ENCODE results near the gene MPO.

MPO gene

GRCh38 chr17:58245428-58246103, 35.2 kb downstream of the MPO start:
- TF ChIP-seq, protein P1, sequence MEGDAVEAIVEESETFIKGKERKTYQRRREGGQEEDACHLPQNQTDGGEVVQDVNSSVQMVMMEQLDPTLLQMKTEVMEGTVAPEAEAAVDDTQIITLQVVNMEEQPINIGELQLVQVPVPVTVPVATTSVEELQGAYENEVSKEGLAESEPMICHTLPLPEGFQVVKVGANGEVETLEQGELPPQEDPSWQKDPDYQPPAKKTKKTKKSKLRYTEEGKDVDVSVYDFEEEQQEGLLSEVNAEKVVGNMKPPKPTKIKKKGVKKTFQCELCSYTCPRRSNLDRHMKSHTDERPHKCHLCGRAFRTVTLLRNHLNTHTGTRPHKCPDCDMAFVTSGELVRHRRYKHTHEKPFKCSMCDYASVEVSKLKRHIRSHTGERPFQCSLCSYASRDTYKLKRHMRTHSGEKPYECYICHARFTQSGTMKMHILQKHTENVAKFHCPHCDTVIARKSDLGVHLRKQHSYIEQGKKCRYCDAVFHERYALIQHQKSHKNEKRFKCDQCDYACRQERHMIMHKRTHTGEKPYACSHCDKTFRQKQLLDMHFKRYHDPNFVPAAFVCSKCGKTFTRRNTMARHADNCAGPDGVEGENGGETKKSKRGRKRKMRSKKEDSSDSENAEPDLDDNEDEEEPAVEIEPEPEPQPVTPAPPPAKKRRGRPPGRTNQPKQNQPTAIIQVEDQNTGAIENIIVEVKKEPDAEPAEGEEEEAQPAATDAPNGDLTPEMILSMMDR (IDR thresholded peaks at IDR 0.05; ENCODE audit: extremely low read depth, insufficient read depth, missing control alignments) = no peak
- DNase-seq (ENCODE audit: low spot score) = no peak
- in situ Hi-C loops (cut with MboI; ENCODE audit: low pct_unique_long_range_greater_than_20kb, low sequenced_read_pairs, unreplicated experiment) = no loop called here

GRCh38 chr17:58244963-58245362, 35.8 kb downstream of the MPO start:
- TF ChIP-seq, protein P1 (IDR thresholded peaks at IDR 0.05; ENCODE audit: extremely low read depth, insufficient read depth, missing control alignments) = no peak
- no peak for DNase-seq (ENCODE audit: low spot score)
- in situ Hi-C loops (cut with MboI; ENCODE audit: low pct_unique_long_range_greater_than_20kb, low sequenced_read_pairs, unreplicated experiment) = no loop called here

GRCh38 chr17:58242171-58242784, 38.5 kb downstream of the MPO start:
- no peak for DNase-seq (ENCODE audit: low spot score)
- TF ChIP-seq, protein P1 (IDR thresholded peaks at IDR 0.05; ENCODE audit: extremely low read depth, insufficient read depth, missing control alignments) = no peak
- in situ Hi-C loops (cut with MboI; ENCODE audit: low pct_unique_long_range_greater_than_20kb, low sequenced_read_pairs, unreplicated experiment) = no loop called here

DNA sequence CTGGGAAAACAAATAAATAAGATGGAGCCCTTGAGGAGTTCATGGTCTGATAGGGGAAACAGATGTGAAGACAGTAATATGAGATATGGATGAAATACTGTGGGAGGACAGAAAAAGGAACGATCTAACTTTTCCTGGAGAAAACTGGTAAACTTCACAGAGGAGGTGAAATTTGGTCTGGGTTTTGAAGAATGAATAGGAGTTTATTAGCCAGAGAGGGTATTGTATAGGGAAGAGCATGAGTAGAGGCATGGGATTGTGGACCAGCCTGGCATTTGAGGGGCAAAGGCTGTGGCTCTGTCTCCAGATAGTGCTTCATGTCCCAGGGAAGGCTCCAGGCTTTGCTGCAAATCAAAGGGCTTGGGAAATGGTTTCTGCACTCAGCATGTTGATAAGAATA, 40.7 kb downstream of the MPO start:
- TF ChIP-seq, protein P1 (IDR thresholded peaks at IDR 0.05; ENCODE audit: extremely low read depth, insufficient read depth, missing control alignments) = no peak
- in situ Hi-C loops (cut with MboI; ENCODE audit: low pct_unique_long_range_greater_than_20kb, low sequenced_read_pairs, unreplicated experiment) = no loop called here
- no peak for DNase-seq (ENCODE audit: low spot score)

- TF ChIP-seq, protein P1 (IDR thresholded peaks at IDR 0.05; ENCODE audit: extremely low read depth, insufficient read depth, missing control alignments) = no peak
- in situ Hi-C loops (cut with MboI; ENCODE audit: low pct_unique_long_range_greater_than_20kb, low sequenced_read_pairs, unreplicated experiment) = no loop called here
These were observed 42.5 kb downstream of the MPO start, which contains the start of gene LPO for GRCh38 chr17:58238147-58238634. Gene LPO (plus strand): TSS chr17:58238584. CDS start chr17:58242980, 4,396 bp downstream.

GRCh38 chr17:58236394-58236793, 44.3 kb downstream of the MPO start:
- no peak for DNase-seq (ENCODE audit: low spot score)
- in situ Hi-C loops (cut with MboI; ENCODE audit: low pct_unique_long_range_greater_than_20kb, low sequenced_read_pairs, unreplicated experiment) = no loop called here
- TF ChIP-seq, protein P1 (IDR thresholded peaks at IDR 0.05; ENCODE audit: extremely low read depth, insufficient read depth, missing control alignments) = no peak

More at GRCh38 chr17:58238147-58238634, 42.5 kb downstream of the MPO start, which contains the start of gene LPO:
- DNase-seq (ENCODE audit: low spot score) = no peak

All from GM13977 (cell line).